Neural cell (in vitro differentiated cells): Measurements from ENCODE around the gene MOB3B. TPM values are rescaled to one million over a fixed set of nuclear protein-coding genes. Genes with fewer than 3 reads are reported as not detected.

Source experiments
- H2AFZ ChIP-seq: fragments of 200-600, 300-800 bp; sonication (generic), shearing (Covaris generic); 2 replicates; pipeline ENCODE4 v1.6.0; 2014; ENCODE audit warnings: low read depth, mild to moderate bottlenecking, antibody characterized with exemption, low read length, moderate library complexity
- H3F3A ChIP-seq: fragments of 200-600 bp; shearing (Covaris generic); 2 replicates; pipeline ENCODE4 v1.6.1; 2016; ENCODE audit warnings: mild to moderate bottlenecking, moderate library complexity, mixed read lengths, antibody characterized with exemption, low read length; ENCODE audit not compliant: insufficient read depth, poor library complexity, severe bottlenecking
- H3K27ac ChIP-seq: fragments of 200-600, 300-800 bp; sonication (generic), shearing (Covaris generic); 2 replicates; pipeline ENCODE4 v1.5.1; 2014; ENCODE audit warnings: mild to moderate bottlenecking, low read length, moderate library complexity
- H3K27me3 ChIP-seq: fragments of 300-800, 200-600 bp; sonication (generic), shearing (Covaris generic); 2 replicates; pipeline ENCODE4 v1.6.0; 2014; ENCODE audit warnings: mild to moderate bottlenecking, low read depth, low read length, moderate library complexity; ENCODE audit not compliant: insufficient read depth
- H3K36me3 ChIP-seq: fragments of 300-800, 200-600 bp; sonication (generic), shearing (Covaris generic); 2 replicates; pipeline ENCODE4 v1.5.1; 2014; ENCODE audit warnings: mild to moderate bottlenecking, antibody characterized with exemption, low read length, moderate library complexity; ENCODE audit not compliant: insufficient read depth
- H3K4me2 ChIP-seq: fragments of 300-800, 200-600 bp; sonication (generic), shearing (Covaris generic); 2 replicates; pipeline ENCODE4 v1.6.0; 2014; ENCODE audit warnings: mild to moderate bottlenecking, low read length
- H3K4me3 ChIP-seq: fragments of 300-800, 200-600 bp; sonication (generic), shearing (Covaris generic); 2 replicates; pipeline ENCODE4 v1.5.1; 2014; ENCODE audit warnings: mild to moderate bottlenecking, low read length, moderate library complexity
- H3K79me2 ChIP-seq: fragments of 200-600 bp; shearing (Covaris generic); replicated peaks from 2 replicates; pipeline ENCODE4 v1.6.0; 2014; ENCODE audit warnings: mild to moderate bottlenecking, low read length, moderate library complexity; ENCODE audit not compliant: insufficient read depth
- H3K9ac ChIP-seq: fragments of 300-800, 200-600 bp; sonication (generic), shearing (Covaris generic); 2 replicates; pipeline ENCODE4 v1.6.1; 2016; ENCODE audit warnings: mild to moderate bottlenecking, low read length, mixed read lengths
- H3K9me2 ChIP-seq: fragments of 200-600 bp; shearing (Covaris generic); 2 replicates; pipeline ENCODE4 v1.6.1; 2016; ENCODE audit warnings: mild to moderate bottlenecking, low read length, mixed read lengths; ENCODE audit not compliant: insufficient read depth
- H3K9me3 ChIP-seq: fragments of 200-600, 300-800 bp; sonication (generic), shearing (Covaris generic); 2 replicates; pipeline ENCODE4 v1.6.1; 2016; ENCODE audit warnings: mild to moderate bottlenecking, mixed run types, low read length, moderate library complexity, mixed read lengths
- H4K20me1 ChIP-seq: fragments of 200-600 bp; shearing (Covaris generic); 2 replicates; pipeline ENCODE4 v1.6.1; 2016; ENCODE audit warnings: mild to moderate bottlenecking, mixed run types; ENCODE audit not compliant: insufficient read depth
- EP300 ChIP-seq: fragments of 450-650 bp; conservative IDR thresholded peaks from 2 replicates; pipeline ENCODE4 v1.6.1; 2014; ENCODE audit warnings: antibody characterized with exemption, mild to moderate bottlenecking, moderate library complexity; ENCODE audit not compliant: poor library complexity, severe bottlenecking
- EZH2 ChIP-seq: fragments of 200-600, 300-800 bp; shearing (Covaris generic), sonication (generic); IDR thresholded peaks from 2 replicates; pipeline ENCODE4 v1.6.1; 2014; ENCODE audit warnings: antibody characterized with exemption, low read length, borderline replicate concordance, mild to moderate bottlenecking; ENCODE audit not compliant: insufficient read depth, poor library complexity, severe bottlenecking
- MXI1 ChIP-seq: fragments of 450-650 bp; conservative IDR thresholded peaks from 2 replicates; pipeline ENCODE4 v1.6.1; 2014; ENCODE audit warnings: antibody characterized with exemption, mild to moderate bottlenecking; ENCODE audit not compliant: poor library complexity, severe bottlenecking
- POLR2AphosphoS5 ChIP-seq: IDR thresholded peaks from 2 replicates; pipeline ENCODE4 v1.6.1; 2012
- RAD21 ChIP-seq: fragments of 450-650 bp; conservative IDR thresholded peaks from 2 replicates; pipeline ENCODE4 v1.6.1; 2014; ENCODE audit warnings: antibody characterized with exemption, mild to moderate bottlenecking, moderate library complexity
- SMC3 ChIP-seq: fragments of 450-650 bp; conservative IDR thresholded peaks from 2 replicates; pipeline ENCODE4 v1.6.1; 2014; ENCODE audit warnings: antibody characterized with exemption, mild to moderate bottlenecking, moderate library complexity; ENCODE audit not compliant: poor library complexity
- TAF1 ChIP-seq: IDR thresholded peaks from 2 replicates; pipeline ENCODE4 v1.6.1; 2012; ENCODE audit warnings: low read depth
- polyA plus RNA-seq: library from polyadenylated mRNA; depleted of rRNA; stranded (reverse); fragments of >200 nt; gene quantifications from 2 replicates; pipeline ENCODE4 v1.2.3, GENCODE V29; 2014
- TF ChIP-seq, protein P1 (sequence below): IDR thresholded peaks from 2 replicates; pipeline ENCODE4 v1.6.1; 2012; ENCODE audit warnings: borderline replicate concordance
- TF ChIP-seq, protein P2 (sequence below): fragments of 450-650 bp; IDR thresholded peaks from 2 replicates; pipeline ENCODE4 v1.5.1; 2014; ENCODE audit warnings: antibody characterized with exemption, mild to moderate bottlenecking, moderate library complexity; ENCODE audit not compliant: poor library complexity, severe bottlenecking

The MOB3B gene
- polyA plus RNA-seq, 1 donor from 2014 or later = 1.8 TPM

DNA sequence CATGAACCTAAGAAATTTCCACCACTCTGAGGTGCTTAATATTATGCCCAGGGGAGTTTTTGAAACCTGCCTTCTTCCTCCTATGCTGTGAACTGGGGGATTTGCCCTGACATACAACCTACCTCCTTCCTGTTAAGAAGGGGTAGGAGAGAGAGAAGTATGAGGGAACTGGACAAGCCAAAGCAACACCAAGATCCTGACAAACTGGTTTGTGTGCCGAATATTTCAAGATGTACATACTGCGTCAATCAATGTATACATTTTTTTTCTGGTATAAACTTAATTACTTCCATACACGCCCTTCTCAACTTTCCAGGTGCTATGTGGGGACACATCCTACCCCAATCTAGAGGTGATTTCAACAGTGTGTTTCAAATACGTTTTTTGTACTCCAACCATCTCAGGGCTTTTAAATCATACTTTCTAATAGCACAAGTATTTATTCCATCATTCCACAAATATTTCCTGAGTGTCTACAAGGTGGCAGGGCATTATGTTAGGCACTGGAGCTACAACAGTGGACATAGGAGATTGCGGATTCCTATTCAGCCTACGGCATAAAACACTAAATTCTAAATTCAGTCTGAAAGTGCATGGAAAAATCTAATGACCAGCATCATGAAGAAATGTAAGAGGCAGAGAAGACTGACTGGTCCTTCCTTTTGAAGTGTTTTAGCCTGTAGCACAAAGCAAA, 75.6 kb downstream of the MOB3B start:
- H3K36me3 ChIP-seq = no peaks in the 10 kb centered on the region
- TF ChIP-seq, protein P1, sequence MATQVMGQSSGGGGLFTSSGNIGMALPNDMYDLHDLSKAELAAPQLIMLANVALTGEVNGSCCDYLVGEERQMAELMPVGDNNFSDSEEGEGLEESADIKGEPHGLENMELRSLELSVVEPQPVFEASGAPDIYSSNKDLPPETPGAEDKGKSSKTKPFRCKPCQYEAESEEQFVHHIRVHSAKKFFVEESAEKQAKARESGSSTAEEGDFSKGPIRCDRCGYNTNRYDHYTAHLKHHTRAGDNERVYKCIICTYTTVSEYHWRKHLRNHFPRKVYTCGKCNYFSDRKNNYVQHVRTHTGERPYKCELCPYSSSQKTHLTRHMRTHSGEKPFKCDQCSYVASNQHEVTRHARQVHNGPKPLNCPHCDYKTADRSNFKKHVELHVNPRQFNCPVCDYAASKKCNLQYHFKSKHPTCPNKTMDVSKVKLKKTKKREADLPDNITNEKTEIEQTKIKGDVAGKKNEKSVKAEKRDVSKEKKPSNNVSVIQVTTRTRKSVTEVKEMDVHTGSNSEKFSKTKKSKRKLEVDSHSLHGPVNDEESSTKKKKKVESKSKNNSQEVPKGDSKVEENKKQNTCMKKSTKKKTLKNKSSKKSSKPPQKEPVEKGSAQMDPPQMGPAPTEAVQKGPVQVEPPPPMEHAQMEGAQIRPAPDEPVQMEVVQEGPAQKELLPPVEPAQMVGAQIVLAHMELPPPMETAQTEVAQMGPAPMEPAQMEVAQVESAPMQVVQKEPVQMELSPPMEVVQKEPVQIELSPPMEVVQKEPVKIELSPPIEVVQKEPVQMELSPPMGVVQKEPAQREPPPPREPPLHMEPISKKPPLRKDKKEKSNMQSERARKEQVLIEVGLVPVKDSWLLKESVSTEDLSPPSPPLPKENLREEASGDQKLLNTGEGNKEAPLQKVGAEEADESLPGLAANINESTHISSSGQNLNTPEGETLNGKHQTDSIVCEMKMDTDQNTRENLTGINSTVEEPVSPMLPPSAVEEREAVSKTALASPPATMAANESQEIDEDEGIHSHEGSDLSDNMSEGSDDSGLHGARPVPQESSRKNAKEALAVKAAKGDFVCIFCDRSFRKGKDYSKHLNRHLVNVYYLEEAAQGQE = no peak
- TF ChIP-seq RAD21 (no peak), MXI1 (no peak), POLR2AphosphoS5 (no peak)
- no peak overlapping the region for H3K4me2 ChIP-seq
- H3K9me3 ChIP-seq = no peaks in the 10 kb centered on the region
- no peaks in the 10 kb centered on the region for H4K20me1 ChIP-seq
- H2AFZ ChIP-seq = no peak overlapping the region
- peaks cover 8% of the 10 kb centered on the region for H3K79me2 ChIP-seq
- no peaks in the 10 kb centered on the region for H3F3A ChIP-seq
- no peaks in the 10 kb centered on the region for H3K9me2 ChIP-seq
- no peaks in the 10 kb centered on the region for H3K27me3 ChIP-seq
- H3K4me3 ChIP-seq = no peak overlapping the region
- H3K9ac ChIP-seq = no peak overlapping the region
- no peak overlapping the region for H3K27ac ChIP-seq

DNA sequence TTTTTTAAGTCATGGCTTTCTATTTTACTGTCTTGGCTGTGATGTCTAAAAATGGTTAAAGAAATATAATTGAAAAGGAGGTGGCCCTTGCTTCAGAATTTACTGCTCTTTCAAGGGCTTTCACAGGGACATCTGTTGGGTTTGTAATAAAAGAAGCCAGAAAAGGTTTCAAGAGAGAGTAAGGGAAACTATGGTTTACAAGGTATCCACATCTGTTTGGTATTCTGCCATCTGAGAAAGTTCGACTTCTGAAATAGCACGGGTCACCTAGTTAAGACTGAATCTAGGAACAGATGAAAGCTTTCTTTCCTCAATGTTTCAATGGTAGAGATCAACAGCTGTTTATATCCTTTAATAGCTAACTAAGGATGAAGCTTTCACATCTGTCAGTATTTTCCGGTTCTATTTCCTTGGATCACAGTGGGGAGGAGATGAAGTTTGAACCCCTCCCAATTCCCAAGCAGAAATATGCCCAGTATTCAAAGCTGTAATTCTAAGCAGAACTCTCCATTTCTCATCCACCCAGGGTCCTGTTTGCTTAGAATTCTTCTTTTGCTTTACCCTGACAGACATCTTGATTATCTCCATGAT, 78.3 kb downstream of the MOB3B start:
- H3K27ac ChIP-seq = no peak overlapping the region

More for the DNA sequence above, 78.3 kb downstream of the MOB3B start:
- H3K4me2 ChIP-seq = no peak overlapping the region
- no peaks in the 10 kb centered on the region for H3K36me3 ChIP-seq
- H3K4me3 ChIP-seq = no peak overlapping the region
- H3K9me3 ChIP-seq = no peaks in the 10 kb centered on the region
- TF ChIP-seq, protein P2, sequence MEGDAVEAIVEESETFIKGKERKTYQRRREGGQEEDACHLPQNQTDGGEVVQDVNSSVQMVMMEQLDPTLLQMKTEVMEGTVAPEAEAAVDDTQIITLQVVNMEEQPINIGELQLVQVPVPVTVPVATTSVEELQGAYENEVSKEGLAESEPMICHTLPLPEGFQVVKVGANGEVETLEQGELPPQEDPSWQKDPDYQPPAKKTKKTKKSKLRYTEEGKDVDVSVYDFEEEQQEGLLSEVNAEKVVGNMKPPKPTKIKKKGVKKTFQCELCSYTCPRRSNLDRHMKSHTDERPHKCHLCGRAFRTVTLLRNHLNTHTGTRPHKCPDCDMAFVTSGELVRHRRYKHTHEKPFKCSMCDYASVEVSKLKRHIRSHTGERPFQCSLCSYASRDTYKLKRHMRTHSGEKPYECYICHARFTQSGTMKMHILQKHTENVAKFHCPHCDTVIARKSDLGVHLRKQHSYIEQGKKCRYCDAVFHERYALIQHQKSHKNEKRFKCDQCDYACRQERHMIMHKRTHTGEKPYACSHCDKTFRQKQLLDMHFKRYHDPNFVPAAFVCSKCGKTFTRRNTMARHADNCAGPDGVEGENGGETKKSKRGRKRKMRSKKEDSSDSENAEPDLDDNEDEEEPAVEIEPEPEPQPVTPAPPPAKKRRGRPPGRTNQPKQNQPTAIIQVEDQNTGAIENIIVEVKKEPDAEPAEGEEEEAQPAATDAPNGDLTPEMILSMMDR = no peak
- TF ChIP-seq SMC3 (no peak), EZH2 (no peak), POLR2AphosphoS5 (no peak), EP300 (no peak), MXI1 (no peak), TAF1 (no peak), RAD21 (no peak)
- TF ChIP-seq, protein P1 = no peak
- H3K79me2 ChIP-seq = peaks cover 15% of the 10 kb centered on the region
- no peaks in the 10 kb centered on the region for H4K20me1 ChIP-seq
- no peaks in the 10 kb centered on the region for H3K27me3 ChIP-seq
- no peaks in the 10 kb centered on the region for H3F3A ChIP-seq
- no peak overlapping the region for H3K9ac ChIP-seq
- H2AFZ ChIP-seq = no peak overlapping the region
- H3K9me2 ChIP-seq = no peaks in the 10 kb centered on the region
